Stimulated activated CD8-positive, alpha-beta memory T cell treated with anti-CD3 and anti-CD28 coated beads, Interleukin-7, amount 100 ng/mL, for 24 hours (primary cell): ENCODE data around the gene PTPRE.

Experiments used
- DNase-seq: peaks from one replicate; pipeline ENCODE4 v3.0.0-alpha.2; 2020; ENCODE audit warnings: low read depth

Gene PTPRE

DNA sequence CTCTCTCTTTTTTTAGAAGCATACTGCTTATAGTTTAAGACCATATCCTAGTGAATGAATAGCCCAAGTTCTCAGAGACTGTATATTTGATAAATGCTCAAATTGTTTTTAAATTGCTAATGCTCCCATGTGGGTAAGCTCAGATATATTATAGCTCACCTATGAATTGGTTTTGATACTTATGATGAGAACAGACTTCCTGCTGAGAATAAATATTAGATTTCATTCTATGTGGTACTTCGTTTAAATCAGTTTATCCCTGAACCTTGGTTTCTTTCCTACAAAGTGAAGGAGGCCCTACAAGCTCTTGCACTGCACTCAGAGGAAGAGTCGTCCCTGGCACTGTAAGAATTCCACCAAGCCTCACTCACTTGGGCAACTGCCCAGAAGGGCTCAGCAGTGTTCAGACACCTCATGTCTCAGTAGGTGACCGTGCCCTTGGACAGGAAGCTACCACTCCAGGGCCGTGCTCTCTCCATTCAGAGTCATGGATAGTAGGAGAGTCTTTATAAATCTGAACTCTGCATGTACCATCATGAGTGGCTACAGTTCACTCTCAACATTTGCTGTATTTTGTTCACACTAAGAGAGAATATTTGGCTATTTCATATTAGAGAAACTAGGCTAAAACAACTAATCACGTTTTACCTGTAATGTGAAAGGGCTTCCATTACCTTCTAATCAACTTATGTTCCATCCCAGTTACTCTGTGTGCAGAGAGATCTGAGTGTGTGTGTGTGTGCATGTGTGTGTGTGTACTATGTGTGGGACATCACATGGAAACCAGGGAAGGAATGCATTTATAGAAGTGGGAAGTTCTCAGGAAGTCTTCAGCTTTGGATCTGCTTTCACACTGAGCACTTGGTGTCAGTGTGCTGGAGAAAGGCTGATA is 93.8 kb downstream of the PTPRE start:
- DNase-seq: no peak

DNA sequence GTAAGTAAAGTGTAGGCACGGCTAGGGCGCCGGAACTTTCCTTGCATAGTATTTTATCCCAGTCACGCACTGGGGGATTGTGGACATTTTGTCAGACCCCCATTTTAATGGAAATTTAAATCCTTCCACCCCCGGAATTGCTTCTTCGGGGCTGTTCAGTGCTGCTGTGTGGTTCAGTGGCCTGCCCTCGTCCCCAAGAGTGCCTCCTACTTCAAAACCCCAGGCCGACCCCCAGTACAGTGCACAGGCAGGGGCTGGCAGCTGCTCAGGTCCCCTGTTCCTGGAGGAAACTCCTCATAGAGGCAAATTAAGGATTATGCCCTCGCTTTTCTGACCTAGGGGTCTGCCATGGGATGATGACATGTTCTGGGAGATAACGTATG is 94.5 kb downstream of the PTPRE start:
- DNase-seq: no peak

DNA sequence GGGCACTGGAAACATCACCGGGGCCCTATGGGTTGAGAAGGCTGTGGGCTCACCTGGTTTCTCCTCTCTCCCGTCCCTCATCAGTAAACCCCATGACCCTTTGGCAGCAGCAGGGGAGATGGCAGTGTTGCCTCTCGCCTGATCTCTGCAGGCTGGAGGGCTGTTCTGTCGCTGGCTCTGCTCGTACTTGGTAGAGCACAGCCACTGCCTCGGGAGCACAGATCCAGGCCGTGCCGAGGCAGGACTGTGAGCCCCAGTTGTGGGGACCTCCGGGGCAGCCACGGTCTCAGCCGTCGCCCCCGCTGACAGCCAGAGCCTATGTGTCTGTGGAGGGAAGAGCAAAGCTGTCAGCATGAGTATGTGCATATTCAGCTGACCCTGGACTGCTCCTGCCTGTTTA is 94.9 kb downstream of the PTPRE start:
- DNase-seq: no peak

DNA sequence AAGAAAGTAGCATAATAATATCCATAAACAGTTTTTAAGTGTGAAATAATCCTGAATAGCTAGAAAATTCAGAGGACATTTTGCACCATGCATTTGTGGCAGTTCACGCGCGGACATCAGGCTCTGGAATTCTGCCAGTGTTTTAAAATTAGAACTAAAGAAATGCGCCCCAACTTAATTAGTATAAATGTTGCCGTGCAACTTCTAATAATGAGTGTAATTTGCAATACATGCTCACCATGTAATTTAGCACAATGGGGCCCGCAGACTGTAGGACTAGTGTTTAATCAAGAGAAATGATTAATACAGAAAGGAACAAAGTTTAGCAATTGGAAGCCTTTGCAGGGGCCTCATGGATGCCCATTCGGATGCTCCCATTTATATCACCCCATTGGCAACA is 96.6 kb downstream of the PTPRE start:
- DNase-seq: no peak

DNA sequence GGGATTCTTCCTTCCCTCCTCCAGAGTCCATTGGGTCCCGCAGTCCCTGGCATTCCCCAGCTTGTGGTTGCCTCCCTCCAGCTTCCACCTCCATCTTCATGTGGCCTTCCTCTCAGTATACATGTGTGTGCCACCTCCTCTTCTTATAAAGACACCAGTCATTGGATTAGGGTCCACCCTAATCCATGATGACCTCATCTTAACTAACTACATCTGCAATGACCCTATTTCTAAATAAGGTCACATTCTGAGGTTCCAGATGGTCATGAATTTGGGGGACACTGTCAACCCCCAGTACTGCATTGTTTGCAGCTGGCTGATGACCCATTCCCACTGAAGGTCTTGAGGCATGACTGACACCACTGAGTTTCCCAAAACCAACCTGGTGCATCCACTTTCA is 99.0 kb downstream of the PTPRE start:
- DNase-seq: no peak

DNA sequence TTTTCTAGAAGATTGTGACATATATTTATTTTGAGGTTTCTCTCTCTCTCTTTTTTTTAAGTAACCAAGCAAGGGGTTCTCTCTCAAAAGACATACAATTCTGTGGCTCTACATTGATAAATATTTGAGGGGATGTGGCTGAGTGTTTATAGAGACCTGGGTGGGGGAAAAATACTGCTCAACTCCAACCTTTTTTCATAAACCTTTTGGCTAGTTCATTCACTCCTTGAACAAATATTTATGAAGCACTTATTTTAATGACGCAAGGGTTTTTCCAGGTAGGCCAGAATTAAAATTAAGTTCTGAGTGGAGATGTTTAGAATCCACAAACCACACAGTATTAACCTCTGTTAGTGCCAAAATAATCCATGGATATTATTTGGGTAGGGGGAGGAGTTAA is 100.2 kb downstream of the PTPRE start:
- no peak for DNase-seq

DNA sequence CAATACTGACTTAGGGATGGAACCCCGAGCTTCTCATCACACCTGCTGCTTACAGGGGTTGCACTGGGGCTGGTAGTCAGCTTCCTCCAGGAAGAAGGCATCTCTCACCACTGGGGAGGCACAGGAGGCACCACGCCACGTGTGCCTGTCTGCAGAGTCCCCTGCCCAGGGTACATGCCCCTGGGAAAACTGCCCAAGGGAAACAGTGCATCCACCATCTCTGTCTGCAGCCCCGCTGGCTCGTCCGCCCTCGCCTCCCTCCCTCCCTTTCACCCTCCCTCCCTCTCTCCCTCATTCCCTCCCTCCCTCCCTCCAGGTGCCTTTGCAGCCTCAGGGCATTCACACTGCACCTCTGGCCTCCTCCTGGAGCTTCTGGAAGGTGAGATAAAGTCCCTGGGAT is 101.1 kb downstream of the PTPRE start:
- no peak for DNase-seq

DNA sequence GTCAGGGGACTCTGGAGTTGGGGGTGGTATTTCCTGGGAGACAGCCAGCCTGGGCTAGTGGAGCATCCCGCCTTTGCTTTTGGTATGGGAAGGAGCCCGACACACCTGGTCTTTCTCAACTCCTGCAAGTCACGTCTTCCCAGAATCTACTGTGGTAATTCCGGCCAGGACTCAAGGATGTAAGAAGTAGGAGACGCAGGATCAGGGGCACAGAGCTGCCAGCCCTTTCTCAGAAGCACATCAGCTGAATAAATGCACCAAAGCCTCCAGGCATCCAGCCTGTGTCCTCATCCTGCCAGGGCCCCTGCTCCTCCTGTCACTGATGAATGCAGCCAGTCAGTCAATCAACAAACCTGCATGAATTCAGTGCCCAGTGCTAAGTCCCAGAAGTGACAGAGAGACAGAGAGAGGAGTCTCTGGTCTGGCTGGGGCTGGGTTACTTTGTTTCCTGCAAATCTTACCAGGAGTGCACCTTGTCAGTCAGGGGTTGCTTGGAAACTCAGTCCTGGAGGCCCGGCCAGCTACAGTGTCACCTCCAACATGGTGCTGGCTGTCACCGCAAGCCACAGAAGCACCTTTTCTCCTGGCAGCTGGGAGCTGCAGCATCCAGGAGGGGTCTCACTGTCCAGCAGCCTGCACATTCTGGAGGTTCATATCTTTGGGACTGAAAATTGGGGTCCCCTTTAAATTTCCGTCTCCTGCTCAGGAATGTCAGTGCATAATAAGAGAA is 101.8 kb downstream of the PTPRE start:
- no peak for DNase-seq

DNA sequence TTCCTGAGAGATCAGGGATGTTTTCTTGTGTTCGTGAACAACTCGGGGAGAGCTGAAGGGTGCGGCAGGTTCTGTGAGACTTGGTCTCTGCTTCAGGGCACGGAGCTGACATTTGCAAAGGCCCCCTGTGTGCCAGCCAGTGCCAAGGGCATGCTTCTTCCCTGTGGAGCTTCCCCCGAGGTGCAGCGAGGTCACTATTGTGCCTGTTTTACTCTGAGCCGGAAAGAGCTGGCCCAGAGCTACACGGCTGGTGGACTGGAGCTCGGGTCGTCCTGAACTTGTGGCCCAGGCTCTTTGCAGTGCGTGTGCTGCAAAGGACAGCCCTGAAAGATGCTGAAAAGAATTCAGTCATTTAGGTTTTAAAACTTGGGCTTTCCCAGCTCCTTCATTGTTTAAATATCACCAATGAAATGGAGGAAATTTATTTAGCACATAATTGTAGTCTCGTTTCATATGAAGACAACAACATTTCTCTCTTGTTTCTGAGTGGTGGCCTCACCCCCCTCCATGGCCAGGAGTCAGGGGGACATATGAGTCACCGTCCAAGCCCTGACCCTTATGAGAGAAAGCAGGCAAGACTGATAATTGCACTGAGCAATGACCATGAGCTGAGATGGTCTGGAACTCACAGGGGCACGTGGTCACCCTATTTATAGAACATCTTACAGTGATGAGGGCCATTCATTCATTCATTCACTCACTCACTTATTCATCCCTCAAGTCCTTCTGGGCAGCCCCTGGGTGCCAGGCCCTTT is 102.6 kb downstream of the PTPRE start:
- DNase-seq: no peak

DNA sequence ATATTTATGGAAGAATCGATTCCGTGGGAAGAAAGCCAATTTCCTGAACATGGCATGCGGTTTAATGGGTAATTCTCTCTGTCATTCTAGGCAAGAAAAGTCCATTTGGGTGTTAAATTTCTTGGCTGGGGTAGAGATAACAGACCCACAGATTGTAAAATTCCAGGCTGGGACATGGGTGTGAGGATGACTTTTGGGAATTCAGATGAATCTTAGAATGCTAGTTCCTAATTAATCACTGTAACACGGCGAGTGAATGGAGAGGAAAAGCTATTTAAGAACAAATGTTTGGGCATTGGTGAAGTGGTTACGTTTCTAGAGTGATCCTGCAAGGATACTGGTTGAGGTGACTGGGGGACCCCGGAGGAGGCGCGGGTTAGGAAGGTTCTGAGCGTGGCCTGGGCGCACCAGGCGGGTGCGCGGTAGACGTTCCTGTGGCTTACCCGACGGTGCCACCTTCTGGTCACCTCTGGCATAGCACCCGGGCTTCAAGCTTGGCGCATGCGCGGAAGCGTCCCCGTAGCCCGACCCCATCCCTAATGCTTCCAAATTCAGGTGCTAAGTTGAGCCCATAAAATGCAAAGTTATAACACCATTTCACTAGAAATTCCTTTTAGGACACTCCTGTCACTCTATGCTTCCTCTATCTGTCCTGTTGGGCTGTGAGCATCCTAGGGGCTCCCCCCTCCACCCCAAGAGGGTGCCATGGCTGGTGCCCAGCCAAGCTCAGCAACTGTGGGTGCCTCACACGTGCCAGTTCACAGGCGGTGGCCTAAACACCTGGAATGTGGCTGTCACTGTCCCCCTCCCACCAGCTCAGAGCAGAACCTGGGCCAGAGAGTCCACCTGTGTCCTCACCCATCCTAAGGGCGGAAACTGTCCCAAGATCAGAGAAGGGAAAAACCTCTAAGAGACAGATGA is 104.4 kb downstream of the PTPRE start:
- peak; percentile 85 for DNase-seq

DNA sequence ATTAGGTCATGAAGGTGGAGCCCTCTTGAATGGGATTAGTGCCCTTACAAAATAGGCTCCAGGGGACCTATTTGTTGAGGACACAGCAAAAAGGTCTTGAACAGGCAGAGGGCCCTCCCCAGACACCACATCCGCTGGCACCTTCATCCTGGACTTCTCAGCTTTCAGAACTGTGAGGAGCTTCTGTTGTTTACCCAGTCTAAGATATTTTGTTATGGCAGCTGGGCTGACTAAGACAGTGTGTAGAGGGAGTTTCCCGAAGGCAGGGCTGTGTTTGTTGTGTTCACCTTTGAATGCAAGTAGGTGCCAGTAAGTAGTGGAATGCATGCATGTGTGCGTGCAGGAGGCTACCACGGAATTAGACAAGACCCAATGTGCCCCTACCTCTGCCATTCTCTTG is 106.7 kb downstream of the PTPRE start:
- DNase-seq: no peak

DNA sequence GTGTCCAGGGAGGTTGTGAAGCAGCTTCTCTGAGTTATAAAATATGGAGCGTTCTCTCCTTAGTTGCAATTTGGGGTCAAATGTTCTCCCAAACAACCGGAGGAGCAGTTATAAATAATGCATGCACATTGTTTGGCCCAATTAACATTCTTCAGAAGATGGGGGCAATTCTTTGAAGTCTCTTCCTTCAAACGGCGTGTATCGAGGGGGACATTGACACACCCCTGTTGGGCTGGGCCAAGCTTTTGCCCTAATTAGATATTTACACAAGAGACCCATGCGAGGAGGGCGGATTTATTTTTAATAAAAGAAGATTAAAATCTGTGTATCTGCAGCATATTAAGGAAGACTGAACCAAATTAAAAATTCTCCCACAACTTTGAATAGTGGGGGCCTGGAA is 107.3 kb downstream of the PTPRE start:
- DNase-seq: no peak

DNA sequence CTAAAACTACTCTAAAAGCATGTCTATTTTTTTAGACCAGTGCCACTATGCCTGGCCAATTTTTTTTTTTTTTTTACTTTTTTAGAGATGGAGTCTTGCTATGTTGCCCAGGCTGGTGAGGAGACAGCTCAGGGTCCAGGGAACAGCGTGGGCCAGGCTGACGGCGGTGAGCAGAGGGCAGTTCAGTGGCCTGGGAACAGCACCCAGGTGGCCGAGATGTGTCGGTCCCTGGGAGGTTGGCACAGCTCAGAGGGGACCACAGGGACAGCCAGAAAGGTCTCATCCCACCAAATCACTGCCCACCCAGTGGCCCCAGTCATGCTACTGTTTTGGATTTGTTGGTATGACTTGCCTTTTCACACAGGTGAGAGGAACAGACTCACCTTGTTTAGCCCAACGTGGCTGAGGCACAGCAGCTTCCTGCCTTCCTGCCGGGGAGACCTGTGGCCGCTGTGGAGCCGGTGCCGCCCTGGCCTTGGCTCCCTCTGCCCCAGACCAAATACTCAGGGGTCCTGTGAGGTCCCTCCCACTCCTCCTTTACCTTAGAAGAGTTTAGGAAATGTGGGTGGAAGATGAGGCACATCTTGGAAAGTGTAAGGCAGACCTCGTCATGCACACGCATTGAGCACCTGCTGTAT is 109.6 kb downstream of the PTPRE start:
- no peak for DNase-seq

DNA sequence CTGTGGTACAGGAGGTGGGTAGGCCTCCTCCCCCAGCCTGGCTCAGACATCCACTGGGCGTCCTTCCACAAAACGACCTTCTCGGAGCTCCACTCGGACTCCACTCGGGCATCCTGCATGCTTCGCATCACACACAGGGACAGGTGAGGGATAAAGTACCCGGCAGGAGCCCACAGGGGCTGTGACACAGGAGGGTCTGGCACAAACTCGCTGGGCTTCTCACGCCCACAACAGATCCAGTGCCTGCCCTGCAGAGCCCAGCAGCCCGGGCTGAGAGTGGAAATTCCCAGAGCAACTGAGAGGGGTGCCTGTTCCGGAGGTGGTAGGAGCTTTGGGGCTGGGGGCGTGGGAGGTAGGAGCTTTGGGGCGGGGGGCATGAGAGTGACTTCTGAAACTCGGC is 110.9 kb downstream of the PTPRE start:
- no peak for DNase-seq

DNA sequence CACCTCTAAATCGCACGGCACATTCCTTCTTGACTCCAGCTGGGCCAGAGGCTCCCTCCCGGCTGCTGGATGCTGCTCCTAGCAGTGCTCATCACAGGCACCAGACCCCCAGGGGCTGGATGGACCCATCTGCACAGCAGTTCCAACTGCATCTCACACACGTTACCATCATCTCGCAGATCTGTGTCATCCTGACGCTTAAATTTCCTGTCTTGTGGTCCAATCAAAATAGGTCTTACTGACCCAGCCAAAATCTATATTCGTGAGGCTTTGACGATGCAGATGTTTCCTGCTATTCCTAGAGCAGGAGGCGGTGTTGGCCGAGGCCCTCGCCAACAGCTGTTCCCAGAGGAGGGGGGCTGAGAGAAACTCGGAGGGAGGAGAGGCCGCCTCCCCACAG is 111.3 kb downstream of the PTPRE start:
- no peak for DNase-seq

DNA sequence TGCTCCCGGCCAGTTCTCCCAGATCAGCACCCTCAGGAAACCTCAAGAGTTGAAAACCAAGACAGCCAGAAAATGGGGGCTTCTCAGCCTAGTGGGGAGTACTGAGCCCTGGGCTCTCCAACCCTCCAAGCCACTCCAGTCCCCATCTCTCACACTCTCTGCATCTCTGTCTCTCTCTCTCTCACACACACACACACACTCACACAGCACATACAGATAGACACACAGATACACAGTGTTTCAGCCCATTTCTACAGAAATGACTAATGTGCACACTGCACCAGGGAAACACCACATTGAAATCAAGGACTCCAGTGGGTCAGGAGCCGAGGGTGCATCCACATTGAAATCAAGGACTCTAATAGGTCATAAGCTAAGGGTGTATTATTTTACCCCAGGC is 111.8 kb downstream of the PTPRE start:
- DNase-seq: no peak

DNA sequence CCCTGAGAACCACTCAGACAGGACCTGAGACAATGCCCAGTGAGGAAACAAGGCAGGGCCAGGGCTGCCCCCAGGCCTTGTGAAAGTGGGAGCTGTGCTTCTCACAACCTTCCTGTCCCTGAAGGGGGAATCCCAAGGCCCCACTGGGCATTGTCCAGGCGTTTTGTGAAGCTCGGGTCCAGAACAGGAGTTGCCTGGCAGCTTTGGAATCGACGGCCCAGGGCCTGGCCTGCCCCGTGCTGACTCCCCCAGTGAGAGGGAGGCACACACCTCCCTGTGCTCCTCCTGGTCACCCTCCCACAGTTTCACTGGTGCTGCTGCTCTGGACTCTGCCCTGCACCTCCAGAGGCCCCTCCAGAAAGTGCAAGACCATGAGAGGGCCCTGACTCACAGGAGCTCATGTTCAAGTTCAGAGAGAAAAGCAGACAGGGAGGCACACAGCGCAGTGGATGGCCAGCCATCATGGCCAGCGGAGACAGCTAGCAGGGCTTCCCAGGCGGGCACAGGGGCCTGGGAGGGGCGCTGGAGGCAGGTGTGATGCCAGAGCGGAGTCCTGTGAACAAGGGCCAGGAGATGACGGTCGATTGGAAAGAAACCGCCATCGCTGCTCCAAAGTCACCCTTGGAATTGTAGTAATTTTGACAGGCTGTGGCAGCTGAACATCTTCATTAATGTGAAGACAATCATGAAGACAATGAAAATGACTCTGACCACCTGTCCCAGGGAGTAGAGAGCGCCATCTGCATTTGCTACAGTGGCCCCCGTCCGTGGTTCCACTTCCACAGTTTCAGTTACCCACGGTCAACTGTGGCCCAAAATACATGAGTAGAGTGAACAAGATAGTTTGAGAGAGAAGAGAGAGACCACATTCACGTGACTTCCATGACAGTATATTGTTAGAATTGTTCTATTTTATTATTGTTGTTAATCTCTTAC is 115.6 kb downstream of the PTPRE start:
- DNase-seq: no peak

DNA sequence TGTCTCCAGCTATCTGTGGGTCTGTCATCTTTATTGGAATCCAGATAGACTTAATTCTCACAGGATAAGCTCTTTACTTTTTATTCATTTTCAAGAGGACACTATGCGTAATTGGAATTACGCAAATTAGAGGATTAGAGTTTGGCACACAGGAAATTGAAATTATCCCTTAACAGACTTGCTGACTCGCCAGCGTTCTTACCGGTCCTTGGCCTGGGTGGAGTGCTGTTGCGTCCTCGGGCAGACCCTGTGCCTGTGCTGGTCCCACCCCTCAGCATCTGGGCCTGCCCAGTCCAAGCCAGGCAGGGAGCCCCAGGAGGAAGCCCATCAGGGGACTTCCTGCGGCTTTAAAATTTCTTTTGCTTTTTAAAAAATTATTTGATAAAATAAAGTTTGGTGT is 117.5 kb downstream of the PTPRE start:
- no peak for DNase-seq

DNA sequence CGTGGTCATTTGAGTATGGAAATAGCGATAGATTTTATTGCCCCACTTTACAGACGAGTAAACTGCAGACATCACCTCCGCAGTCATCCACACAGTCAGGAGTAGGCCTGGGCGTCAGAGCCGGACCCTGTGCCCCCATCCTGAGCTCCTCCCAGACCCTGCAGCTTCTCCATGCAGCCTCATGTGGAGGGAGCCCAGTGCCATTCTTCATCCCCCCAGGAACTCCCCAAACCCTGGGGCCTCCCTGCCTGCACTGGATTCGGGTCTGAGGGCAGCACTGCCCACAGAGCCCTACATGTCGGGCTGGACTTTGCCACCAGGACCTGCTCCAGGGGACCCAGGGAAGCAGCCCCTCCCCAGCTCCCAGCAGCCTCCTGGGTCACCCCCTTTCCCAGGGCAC is 118.5 kb downstream of the PTPRE start:
- no peak for DNase-seq

DNA sequence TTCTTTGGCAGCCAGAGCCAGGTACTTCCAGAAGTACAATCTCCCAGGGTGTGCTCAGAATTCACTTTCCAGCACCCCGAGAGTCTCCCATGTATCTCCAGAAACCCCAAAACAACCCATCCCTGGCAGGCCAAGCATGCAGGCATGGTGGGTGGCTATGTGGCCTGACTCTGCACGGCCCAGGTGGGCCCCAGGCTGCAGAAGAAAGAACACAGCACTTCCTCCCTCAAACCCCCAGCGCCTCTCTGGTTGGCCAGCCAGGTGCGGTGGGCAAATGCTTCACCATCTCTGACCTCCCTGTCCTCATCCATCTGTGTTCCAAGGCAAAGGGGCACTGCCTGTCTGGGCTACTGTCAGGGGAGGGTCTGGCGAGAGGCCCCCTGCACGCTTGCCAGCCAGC is 119.0 kb downstream of the PTPRE start:
- no peak for DNase-seq
